Mesenchymal stem cell (in vitro differentiated cells and primary cell): ENCODE results near the gene JADE3.

ENCODE experiments used
- DNase-seq: peaks from one replicate; pipeline ENCODE4 v3.0.0-alpha.2; 2013
- H2AFZ ChIP-seq: one replicate; pipeline ENCODE4 v1.6.1; 2013; ENCODE audit warnings: low read depth, mild to moderate bottlenecking, control low read depth, inconsistent platforms, low read length, moderate library complexity
- H2AK5ac ChIP-seq: 2 replicates; pipeline ENCODE4 v1.6.1; 2013; ENCODE audit warnings: low read length, moderate library complexity, mild to moderate bottlenecking, inconsistent platforms; ENCODE audit not compliant: severe bottlenecking
- H2BK120ac ChIP-seq: one replicate; pipeline ENCODE4 v1.6.1; 2013; ENCODE audit warnings: low read depth, mild to moderate bottlenecking, inconsistent platforms, low read length, moderate library complexity
- H2BK12ac ChIP-seq, 2 experiments: one replicate each; pipeline ENCODE4 v1.6.1; 2013; ENCODE audit warnings: inconsistent platforms in 2 of 2, low read length in 2 of 2, mild to moderate bottlenecking in 2 of 2, moderate library complexity in 2 of 2, control low read depth in 1 of 2
- H2BK15ac ChIP-seq: one replicate; pipeline ENCODE4 v1.6.1; 2013; ENCODE audit warnings: mild to moderate bottlenecking, low read depth, inconsistent platforms; ENCODE audit not compliant: poor library complexity, severe bottlenecking
- H2BK5ac ChIP-seq: 2 replicates; pipeline ENCODE4 v1.6.1; 2013; ENCODE audit warnings: low read depth, mild to moderate bottlenecking, low read length, control low read depth, inconsistent platforms; ENCODE audit not compliant: poor library complexity, severe bottlenecking
- H3K14ac ChIP-seq, 2 experiments: one replicate each; pipeline ENCODE4 v1.6.1; 2013; ENCODE audit warnings: inconsistent platforms in 2 of 2, low read length in 2 of 2, control low read depth in 1 of 2, mild to moderate bottlenecking in 1 of 2, moderate library complexity in 1 of 2
- H3K18ac ChIP-seq, 2 experiments: one replicate each; pipeline ENCODE4 v1.6.1; 2013; ENCODE audit warnings: inconsistent platforms in 2 of 2, low read length in 2 of 2, control low read depth in 1 of 2, low read depth in 1 of 2, mild to moderate bottlenecking in 1 of 2
- H3K23ac ChIP-seq, 2 experiments: one replicate each; pipeline ENCODE4 v1.6.1; 2013; ENCODE audit warnings: inconsistent platforms in 2 of 2, low read length in 2 of 2, mild to moderate bottlenecking in 2 of 2, moderate library complexity in 2 of 2, control low read depth in 1 of 2
- H3K27ac ChIP-seq: 2 replicates; pipeline ENCODE4 v1.5.1; 2013; ENCODE audit warnings: mild to moderate bottlenecking, moderate library complexity, low read length, control low read depth, inconsistent platforms; ENCODE audit not compliant: poor library complexity, severe bottlenecking
- H3K27me3 ChIP-seq, 2 experiments: 2 replicates each; pipeline versions ENCODE4 v1.6.1 to v1.7.0; 2013; ENCODE audit warnings: low read length in 2 of 2, mild to moderate bottlenecking in 2 of 2, moderate library complexity in 2 of 2, control low read depth in 1 of 2, inconsistent platforms in 1 of 2; ENCODE audit not compliant: control insufficient read depth in 1 of 2, insufficient read depth in 1 of 2
- H3K36me3 ChIP-seq, 2 experiments: 2 replicates each; pipeline versions ENCODE4 v1.6.1 to v1.7.0; 2013; ENCODE audit warnings: low read length in 2 of 2, control low read depth in 1 of 2, inconsistent platforms in 1 of 2, low read depth in 1 of 2, mild to moderate bottlenecking in 1 of 2; ENCODE audit not compliant: insufficient read depth in 2 of 2, control insufficient read depth in 1 of 2
- H3K4ac ChIP-seq, 2 experiments: one replicate each; pipeline ENCODE4 v1.6.1; 2013; ENCODE audit warnings: inconsistent platforms in 2 of 2, low read length in 2 of 2, mild to moderate bottlenecking in 2 of 2, moderate library complexity in 2 of 2, control low read depth in 1 of 2, low read depth in 1 of 2
- H3K4me1 ChIP-seq: 2 replicates; pipeline ENCODE4 v1.6.1; 2013; ENCODE audit warnings: low read depth, low read length, control low read depth; ENCODE audit not compliant: control insufficient read depth, insufficient read depth
- H3K4me2 ChIP-seq: 2 replicates; pipeline ENCODE4 v1.6.1; 2013; ENCODE audit warnings: low read length, mild to moderate bottlenecking, inconsistent platforms; ENCODE audit not compliant: poor library complexity, severe bottlenecking
- H3K4me3 ChIP-seq, 2 experiments: 2 replicates each; pipeline versions ENCODE4 v1.5.1 to v1.7.0; 2013; ENCODE audit warnings: low read length in 2 of 2, mild to moderate bottlenecking in 2 of 2, control low read depth in 1 of 2, low read depth in 1 of 2; ENCODE audit not compliant: insufficient read depth in 1 of 2
- H3K79me1 ChIP-seq: replicated peaks from 2 replicates; pipeline ENCODE4 v1.6.1; 2013; ENCODE audit warnings: mild to moderate bottlenecking, control low read depth, low read length, inconsistent platforms; ENCODE audit not compliant: poor library complexity, severe bottlenecking
- H3K9ac ChIP-seq: 2 replicates; pipeline ENCODE4 v1.7.0; 2013; ENCODE audit warnings: mild to moderate bottlenecking, low read length, moderate library complexity
- H3K9me3 ChIP-seq: 2 replicates; pipeline ENCODE4 v1.7.0; 2013; ENCODE audit warnings: mild to moderate bottlenecking, low read length; ENCODE audit not compliant: control insufficient read depth
- H4K8ac ChIP-seq: one replicate; pipeline ENCODE4 v1.6.1; 2013; ENCODE audit warnings: inconsistent platforms, mild to moderate bottlenecking, low read length, moderate library complexity
- H4K91ac ChIP-seq: one replicate; pipeline ENCODE4 v1.6.1; 2013; ENCODE audit warnings: mild to moderate bottlenecking, low read length, inconsistent platforms
- WGBS: methylation state at CpG from one replicate; pipeline ENCODE4 v1.1.7; 2013; ENCODE audit warnings: mixed read lengths; 5-methylcytosine and 5-hydroxymethylcytosine counted together

JADE3 gene

GRCh38 chrX:46927718-46928117 lies 15.5 kb downstream of the JADE3 start:
- Histone ChIP-seq H4K91ac (no peak overlapping the region), H2BK5ac (no peak overlapping the region), H3K23ac (no peak overlapping the region), H3K4me2 (no peak overlapping the region), H2BK120ac (no peak overlapping the region), H3K4me3 (no peak overlapping the region), H3K9me3 (no peaks in the 10 kb centered on the region), H3K4ac (no peak overlapping the region), H2BK12ac (no peak overlapping the region), H3K36me3 (no peaks in the 10 kb centered on the region), H3K27ac (no peak overlapping the region), H2AFZ (no peak overlapping the region), H2BK15ac (no peak overlapping the region), H3K79me1 (peaks cover 5% of the 10 kb centered on the region), H2AK5ac (no peak overlapping the region), H4K8ac (no peak overlapping the region), H3K4me1 (no peaks in the 10 kb centered on the region), H3K18ac (no peak overlapping the region), H3K14ac (no peak overlapping the region), H3K9ac (no peak overlapping the region), H3K27me3 (peaks cover 0 to 26% of the 10 kb centered on the region in 2 experiments)
- WGBS, result 89% methylated on average over 1 of the region's 3 CpGs
- no peak for DNase-seq

- H2BK120ac ChIP-seq, result no peak overlapping the region
Observed at GRCh38 chrX:46929439-46930261, 17.4 kb downstream of the JADE3 start.

GRCh38 chrX:46935295-46935694 lies 23.1 kb downstream of the JADE3 start:
- Histone ChIP-seq H3K36me3 (no peaks in the 10 kb centered on the region), H3K18ac (no peak overlapping the region), H3K4ac (no peak overlapping the region), H3K9ac (no peak overlapping the region), H2BK15ac (no peak overlapping the region), H3K27ac (no peak overlapping the region), H3K27me3 (peaks cover 0 to 14% of the 10 kb centered on the region in 2 experiments), H3K4me2 (no peak overlapping the region), H3K4me1 (no peaks in the 10 kb centered on the region), H2AK5ac (no peak overlapping the region), H3K4me3 (no peak overlapping the region), H2BK120ac (no peak overlapping the region), H4K91ac (no peak overlapping the region), H4K8ac (no peak overlapping the region), H2BK12ac (no peak overlapping the region), H3K79me1 (peaks cover 3% of the 10 kb centered on the region), H3K14ac (no peak overlapping the region), H2AFZ (no peak overlapping the region), H3K9me3 (peaks cover 4% of the 10 kb centered on the region), H3K23ac (no peak overlapping the region), H2BK5ac (no peak overlapping the region)
- no CpG with 5 or more reads among the region's 4 CpGs for WGBS
- DNase-seq, result no peak

More at GRCh38 chrX:46929439-46930261, 17.4 kb downstream of the JADE3 start:
- Histone ChIP-seq H2AK5ac (peak overlapping the region; percentile 87), H3K4me2 (no peak overlapping the region), H3K79me1 (peaks cover 2% of the 10 kb centered on the region), H2BK5ac (no peak overlapping the region), H3K18ac (peak overlapping the region; percentile 40 to 43), H3K14ac (no peak overlapping the region), H2BK12ac (peak overlapping the region in 1 of 2 experiments; percentile 54), H3K36me3 (no peaks in the 10 kb centered on the region), H2AFZ (no peak overlapping the region), H4K91ac (no peak overlapping the region), H3K23ac (no peak overlapping the region), H3K4me3 (no peak overlapping the region), H3K9ac (no peak overlapping the region), H3K9me3 (no peaks in the 10 kb centered on the region), H3K27me3 (peaks cover 0 to 24% of the 10 kb centered on the region in 2 experiments), H3K27ac (no peak overlapping the region), H3K4me1 (no peaks in the 10 kb centered on the region), H2BK15ac (no peak overlapping the region), H3K4ac (no peak overlapping the region), H4K8ac (no peak overlapping the region)
- 39% methylated on average over 3 of the region's 3 CpGs for WGBS
- peak; percentile 77 for DNase-seq

- DNase-seq, result no peak
- Histone ChIP-seq H4K91ac (no peak overlapping the region), H3K27ac (no peak overlapping the region), H3K14ac (no peak overlapping the region), H3K9me3 (peaks cover 4% of the 10 kb centered on the region), H2AK5ac (no peak overlapping the region), H2AFZ (no peak overlapping the region), H3K36me3 (no peaks in the 10 kb centered on the region), H2BK12ac (no peak overlapping the region), H3K4ac (no peak overlapping the region), H3K23ac (no peak overlapping the region), H3K79me1 (peaks cover 3% of the 10 kb centered on the region), H3K27me3 (peaks cover 0 to 4% of the 10 kb centered on the region in 2 experiments), H2BK120ac (no peak overlapping the region), H3K18ac (no peak overlapping the region), H3K4me2 (no peak overlapping the region), H2BK15ac (no peak overlapping the region), H3K9ac (no peak overlapping the region), H3K4me3 (no peak overlapping the region), H4K8ac (no peak overlapping the region), H2BK5ac (no peak overlapping the region), H3K4me1 (no peaks in the 10 kb centered on the region)
- 88% methylated on average over 4 of the region's 7 CpGs for WGBS
Observed at GRCh38 chrX:46938589-46938988, 26.4 kb downstream of the JADE3 start.
